Effector memory CD4-positive, alpha-beta T cell (primary cell): ENCODE data around the gene LAMA3.

Source experiments
- DNase-seq, 3 donors: peaks; one replicate each; pipeline ENCODE4 v3.0.0-alpha.2; 2020
- H3K27ac ChIP-seq: 2 replicates; pipeline ENCODE4 v1.7.0; 2013; ENCODE audit warnings: mild to moderate bottlenecking, low read length, moderate library complexity; ENCODE audit not compliant: insufficient read depth, poor library complexity, severe bottlenecking
- H3K27me3 ChIP-seq: replicated peaks from 2 replicates; pipeline ENCODE4 v1.7.0; 2013; ENCODE audit warnings: mild to moderate bottlenecking, low read length; ENCODE audit not compliant: insufficient read depth, control insufficient read depth, poor library complexity, severe bottlenecking
- H3K36me3 ChIP-seq: 2 replicates; pipeline ENCODE4 v1.7.0; 2013; ENCODE audit warnings: mild to moderate bottlenecking, low read length, moderate library complexity; ENCODE audit not compliant: control insufficient read depth, insufficient read depth
- H3K4me1 ChIP-seq: 2 replicates; pipeline ENCODE4 v1.7.0; 2013; ENCODE audit warnings: low read length, mild to moderate bottlenecking; ENCODE audit not compliant: control insufficient read depth, insufficient read depth, poor library complexity, severe bottlenecking
- H3K4me3 ChIP-seq: 2 replicates; pipeline ENCODE4 v1.7.0; 2013; ENCODE audit warnings: low read length, low read depth, mild to moderate bottlenecking; ENCODE audit not compliant: insufficient read depth, poor library complexity, severe bottlenecking
- H3K9me3 ChIP-seq: 2 replicates; pipeline ENCODE4 v1.7.0; 2013; ENCODE audit warnings: mild to moderate bottlenecking, low read length, moderate library complexity; ENCODE audit not compliant: control insufficient read depth

LAMA3 gene

GRCh38 chr18:23648940-23649607 is 40.2 kb upstream of the LAMA3 start:
- no peak for DNase-seq
- H3K4me3 ChIP-seq: no peak overlapping the region
- H3K9me3 ChIP-seq: no peaks in the 10 kb centered on the region
- H3K4me1 ChIP-seq: no peaks in the 10 kb centered on the region
- no peaks in the 10 kb centered on the region for H3K36me3 ChIP-seq
- H3K27ac ChIP-seq: no peak overlapping the region
- H3K27me3 ChIP-seq: no peaks in the 10 kb centered on the region

- no peaks in the 10 kb centered on the region for H3K9me3 ChIP-seq
- H3K27ac ChIP-seq: no peak overlapping the region
- no peaks in the 10 kb centered on the region for H3K27me3 ChIP-seq
- no peaks in the 10 kb centered on the region for H3K36me3 ChIP-seq
- DNase-seq: no peak
- no peak overlapping the region for H3K4me3 ChIP-seq
- H3K4me1 ChIP-seq: no peaks in the 10 kb centered on the region
Measured at GRCh38 chr18:23650968-23651927, 38.0 kb upstream of the LAMA3 start.

- Histone ChIP-seq H3K27me3 (no peaks in the 10 kb centered on the region), H3K27ac (no peak overlapping the region), H3K4me3 (no peak overlapping the region), H3K9me3 (no peaks in the 10 kb centered on the region), H3K36me3 (no peaks in the 10 kb centered on the region), H3K4me1 (no peaks in the 10 kb centered on the region)
- no peak for DNase-seq
Measured at GRCh38 chr18:23652232-23652631, 37.0 kb upstream of the LAMA3 start.

- no peaks in the 10 kb centered on the region for H3K9me3 ChIP-seq
- H3K4me1 ChIP-seq: peaks cover 10% of the 10 kb centered on the region
- DNase-seq: no peak
- no peak overlapping the region for H3K4me3 ChIP-seq
- no peaks in the 10 kb centered on the region for H3K27me3 ChIP-seq
- no peak overlapping the region for H3K27ac ChIP-seq
- no peaks in the 10 kb centered on the region for H3K36me3 ChIP-seq
Measured at GRCh38 chr18:23658285-23658684, 31.0 kb upstream of the LAMA3 start.

GRCh38 chr18:23661735-23662308 is 27.4 kb upstream of the LAMA3 start:
- Histone ChIP-seq H3K4me3 (peak overlapping the region; percentile 66), H3K27ac (no peak overlapping the region), H3K4me1 (peaks cover 10% of the 10 kb centered on the region), H3K36me3 (no peaks in the 10 kb centered on the region), H3K9me3 (no peaks in the 10 kb centered on the region), H3K27me3 (no peaks in the 10 kb centered on the region)
- DNase-seq: no peak

- H3K27ac ChIP-seq: no peak within 1 kb of the TSS
- H3K4me1 ChIP-seq: peaks cover 10% of the 10 kb centered on the region
- peak; percentile 25 to 42 (median 32) for DNase-seq
- H3K4me3 ChIP-seq: peak within 1 kb of the TSS; percentile 66
- H3K9me3 ChIP-seq: no peaks in the 10 kb centered on the region
- no peaks in the 10 kb centered on the region for H3K27me3 ChIP-seq
- H3K36me3 ChIP-seq: no peaks in the 10 kb centered on the region
Measured at GRCh38 chr18:23662309-23663263, 26.7 kb upstream of the LAMA3 start, which contains the start of gene ANKRD29. TSS of gene ANKRD29 (minus strand) at chr18:23662911. CDS start at chr18:23662730, 181 bp downstream.

GRCh38 chr18:23664674-23665073 is 24.6 kb upstream of the LAMA3 start:
- Histone ChIP-seq H3K27ac (no peak overlapping the region), H3K9me3 (no peaks in the 10 kb centered on the region), H3K4me3 (no peak overlapping the region), H3K4me1 (peaks cover 10% of the 10 kb centered on the region), H3K36me3 (no peaks in the 10 kb centered on the region), H3K27me3 (no peaks in the 10 kb centered on the region)
- DNase-seq: no peak

- no peaks in the 10 kb centered on the region for H3K9me3 ChIP-seq
- H3K4me1 ChIP-seq: peaks cover 2% of the 10 kb centered on the region
- H3K4me3 ChIP-seq: no peak overlapping the region
- no peak for DNase-seq
- H3K36me3 ChIP-seq: no peaks in the 10 kb centered on the region
- no peaks in the 10 kb centered on the region for H3K27me3 ChIP-seq
- no peak overlapping the region for H3K27ac ChIP-seq
Measured at GRCh38 chr18:23667114-23667513, 22.1 kb upstream of the LAMA3 start.

GRCh38 chr18:23668731-23669130 is 20.5 kb upstream of the LAMA3 start:
- no peaks in the 10 kb centered on the region for H3K27me3 ChIP-seq
- no peaks in the 10 kb centered on the region for H3K9me3 ChIP-seq
- DNase-seq: no peak
- no peak overlapping the region for H3K4me3 ChIP-seq
- H3K27ac ChIP-seq: no peak overlapping the region
- H3K36me3 ChIP-seq: no peaks in the 10 kb centered on the region
- no peaks in the 10 kb centered on the region for H3K4me1 ChIP-seq
